ENCODE data around the gene FOXP1.

DNA sequence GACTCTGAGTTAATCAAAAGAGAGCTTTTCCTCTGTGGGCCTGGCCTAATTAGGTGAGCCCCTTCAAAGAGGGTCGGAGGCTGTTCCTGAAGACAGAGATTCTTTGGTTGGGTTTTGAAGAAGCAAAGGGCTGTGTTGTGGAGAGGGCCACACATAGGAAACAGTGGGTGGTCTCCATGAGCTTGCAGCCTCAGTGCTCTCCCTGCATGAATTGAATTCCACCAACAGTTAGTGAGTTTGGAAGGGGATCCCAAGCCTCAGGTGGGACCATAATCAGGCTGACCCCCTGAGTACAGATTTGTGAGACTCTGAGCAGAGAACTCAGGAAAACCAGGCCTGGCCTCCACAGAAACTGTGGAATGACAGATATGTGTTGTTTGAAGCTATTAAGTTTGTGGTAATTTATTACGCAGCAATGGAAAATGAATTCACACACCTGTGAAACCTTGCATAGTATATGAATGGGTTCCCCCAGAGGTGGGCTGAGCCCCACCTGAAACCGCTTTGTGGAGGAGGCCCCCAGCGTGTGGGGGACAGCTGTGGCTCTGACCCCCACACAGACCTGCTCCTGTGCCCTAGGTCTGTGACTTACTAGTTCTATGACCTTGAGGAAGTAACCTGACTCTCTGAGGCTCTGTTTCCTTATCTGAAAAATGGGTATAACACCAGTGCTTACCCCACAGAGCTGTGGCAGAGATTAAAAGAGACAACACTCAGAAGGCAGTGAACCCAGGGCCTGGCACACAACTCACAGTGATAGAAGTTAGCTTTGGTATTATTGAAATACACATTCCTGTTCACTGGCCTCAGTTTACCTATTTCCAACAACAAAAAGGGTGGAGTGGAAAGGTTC is 431.3 kb downstream of the FOXP1 start:
- TF ChIP-seq, protein P1, sequence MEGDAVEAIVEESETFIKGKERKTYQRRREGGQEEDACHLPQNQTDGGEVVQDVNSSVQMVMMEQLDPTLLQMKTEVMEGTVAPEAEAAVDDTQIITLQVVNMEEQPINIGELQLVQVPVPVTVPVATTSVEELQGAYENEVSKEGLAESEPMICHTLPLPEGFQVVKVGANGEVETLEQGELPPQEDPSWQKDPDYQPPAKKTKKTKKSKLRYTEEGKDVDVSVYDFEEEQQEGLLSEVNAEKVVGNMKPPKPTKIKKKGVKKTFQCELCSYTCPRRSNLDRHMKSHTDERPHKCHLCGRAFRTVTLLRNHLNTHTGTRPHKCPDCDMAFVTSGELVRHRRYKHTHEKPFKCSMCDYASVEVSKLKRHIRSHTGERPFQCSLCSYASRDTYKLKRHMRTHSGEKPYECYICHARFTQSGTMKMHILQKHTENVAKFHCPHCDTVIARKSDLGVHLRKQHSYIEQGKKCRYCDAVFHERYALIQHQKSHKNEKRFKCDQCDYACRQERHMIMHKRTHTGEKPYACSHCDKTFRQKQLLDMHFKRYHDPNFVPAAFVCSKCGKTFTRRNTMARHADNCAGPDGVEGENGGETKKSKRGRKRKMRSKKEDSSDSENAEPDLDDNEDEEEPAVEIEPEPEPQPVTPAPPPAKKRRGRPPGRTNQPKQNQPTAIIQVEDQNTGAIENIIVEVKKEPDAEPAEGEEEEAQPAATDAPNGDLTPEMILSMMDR (optimal IDR thresholded peaks at IDR 0.05 in 1 of 3, IDR thresholded peaks at IDR 0.05 in 1 of 3, conservative IDR thresholded peaks at IDR 0.05 in 1 of 3; ENCODE audit: extremely low read depth in 1 of 3, insufficient read depth in 2 of 3, low read length in 3 of 3): no peak
- TF ChIP-seq EZH2 (IDR thresholded peaks at IDR 0.05; ENCODE audit: low read length): no peak

Data from keratinocyte (primary cell).